IMR-90 (cell line): ENCODE measurements around the gene OSBP2. TPM values are rescaled to one million over a fixed set of nuclear protein-coding genes. Genes with fewer than 3 reads are reported as not detected.

Experiments used
- ATAC-seq: fragments of 200-7000 bp; cut with Tn5 transposase; 2 replicates; pipeline ENCODE4 v1.9.1; 2020; ENCODE audit warnings: low read depth, mild to moderate bottlenecking, moderate library complexity
- BruUV-seq: library from RNA; stranded (reverse); fragments of 400-500 nt; replicated peaks from 2 replicates; lab custom pipeline; 2021; lab: Mats Ljungman, UMichigan
- CTCF ChIA-PET: fragments of 300-600 bp; formaldehyde crosslinking; extraction: SDS; loops from one replicate; lab custom pipeline; 2021; ENCODE audit warnings: antibody characterized with exemption; lab: Yijun Ruan, JAX
- POLR2A ChIA-PET: fragments of 300-600 bp; sonication (Branson Sonifier 250); formaldehyde crosslinking; loops from one replicate; lab custom pipeline; 2022; ENCODE audit warnings: antibody characterized with exemption; ENCODE audit not compliant: unreplicated experiment; lab: Charles Lee
- DNase-seq: peaks from one replicate; pipeline ENCODE4 v3.0.0; 2013
- H2AFZ ChIP-seq: replicated peaks from 2 replicates; pipeline ENCODE3; 2013; ENCODE audit warnings: low read length, mild to moderate bottlenecking; ENCODE audit not compliant: poor library complexity
- H2AK5ac ChIP-seq: 2 replicates; pipeline ENCODE4 v1.6.1; 2013; ENCODE audit warnings: low read depth, low read length, inconsistent platforms
- H2AK9ac ChIP-seq: replicated peaks from 2 replicates; pipeline ENCODE3; 2013; ENCODE audit warnings: mild to moderate bottlenecking, low read depth, low read length, moderate library complexity; ENCODE audit not compliant: poor library complexity
- H2BK120ac ChIP-seq: 2 replicates; pipeline ENCODE4 v1.6.1; 2013; ENCODE audit warnings: low read depth, low read length, inconsistent platforms
- H2BK15ac ChIP-seq: 3 replicates; pipeline ENCODE4 v1.6.1; 2013; ENCODE audit warnings: low read depth, low read length, inconsistent platforms
- H2BK20ac ChIP-seq: 2 replicates; pipeline ENCODE4 v1.6.1; 2013; ENCODE audit warnings: low read depth, mild to moderate bottlenecking, inconsistent platforms, low read length, moderate library complexity
- H2BK5ac ChIP-seq: 2 replicates; pipeline ENCODE4 v1.6.1; 2013; ENCODE audit warnings: mild to moderate bottlenecking, low read depth, low read length, inconsistent platforms; ENCODE audit not compliant: poor library complexity, severe bottlenecking
- H3K14ac ChIP-seq: replicated peaks from 2 replicates; pipeline ENCODE4 v1.6.1; 2013; ENCODE audit warnings: low read depth, low read length, inconsistent platforms
- H3K18ac ChIP-seq: 2 replicates; pipeline ENCODE4 v1.6.1; 2013; ENCODE audit warnings: low read depth, low read length, control low read depth
- H3K23ac ChIP-seq: 2 replicates; pipeline ENCODE4 v1.6.1; 2013; ENCODE audit warnings: low read depth, low read length, inconsistent platforms
- H3K27ac ChIP-seq: 2 replicates; pipeline ENCODE4 v1.5.1; 2013; ENCODE audit warnings: mild to moderate bottlenecking, control low read depth, low read length; ENCODE audit not compliant: insufficient read depth
- H3K27me3 ChIP-seq: 2 replicates; pipeline ENCODE4 v1.6.1; 2013; ENCODE audit warnings: low read length; ENCODE audit not compliant: control insufficient read depth, insufficient read depth
- H3K36me3 ChIP-seq: 2 replicates; pipeline ENCODE4 v1.6.1; 2013; ENCODE audit warnings: low read length, mixed read lengths; ENCODE audit not compliant: control insufficient read depth, insufficient read depth
- H3K4ac ChIP-seq: 2 replicates; pipeline ENCODE4 v1.6.1; 2013; ENCODE audit warnings: low read depth, low read length, inconsistent platforms
- H3K4me1 ChIP-seq: 2 replicates; pipeline ENCODE4 v1.6.1; 2013; ENCODE audit warnings: low read length, mixed read lengths; ENCODE audit not compliant: control insufficient read depth, insufficient read depth
- H3K4me2 ChIP-seq: 2 replicates; pipeline ENCODE4 v1.6.1; 2013; ENCODE audit warnings: low read depth, mild to moderate bottlenecking, control low read depth, low read length, moderate library complexity
- H3K4me3 ChIP-seq: 2 replicates; pipeline ENCODE4 v1.5.1; 2013; ENCODE audit warnings: low read depth, mild to moderate bottlenecking, control low read depth, low read length, moderate library complexity; ENCODE audit not compliant: insufficient read depth
- H3K56ac ChIP-seq: 2 replicates; pipeline ENCODE4 v1.6.1; 2013; ENCODE audit warnings: low read length, inconsistent platforms; ENCODE audit not compliant: insufficient read depth; ENCODE audit errors: extremely low read depth
- H3K79me1 ChIP-seq, 2 experiments: 2 replicates each; pipeline ENCODE4 v1.6.1; 2013; ENCODE audit warnings: low read length in 2 of 2, inconsistent platforms in 1 of 2, low read depth in 1 of 2
- H3K9ac ChIP-seq: 2 replicates; pipeline ENCODE4 v1.6.1; 2013; ENCODE audit warnings: low read depth, low read length, control low read depth
- H3K9me1 ChIP-seq: 2 replicates; pipeline ENCODE4 v1.6.1; 2013; ENCODE audit warnings: low read length, inconsistent platforms; ENCODE audit not compliant: insufficient read depth
- H3K9me3 ChIP-seq: 2 replicates; pipeline ENCODE4 v1.6.1; 2013; ENCODE audit warnings: low read length; ENCODE audit not compliant: control insufficient read depth, insufficient read depth
- H4K20me1 ChIP-seq: 2 replicates; pipeline ENCODE4 v1.6.1; 2013; ENCODE audit warnings: low read length, inconsistent platforms; ENCODE audit not compliant: insufficient read depth
- H4K5ac ChIP-seq: 2 replicates; pipeline ENCODE4 v1.6.1; 2013; ENCODE audit warnings: mild to moderate bottlenecking, low read depth, low read length, control low read depth
- H4K8ac ChIP-seq, 2 experiments: 2 replicates each; pipeline ENCODE4 v1.6.1; 2013; ENCODE audit warnings: low read depth in 2 of 2, low read length in 2 of 2, control low read depth in 1 of 2, inconsistent platforms in 1 of 2
- H4K91ac ChIP-seq: 2 replicates; pipeline ENCODE4 v1.6.1; 2013; ENCODE audit warnings: low read depth, low read length, inconsistent platforms; ENCODE audit not compliant: insufficient read depth
- BHLHE40 ChIP-seq: fragments of 150-350 bp; IDR thresholded peaks from 2 replicates; pipeline ENCODE4 v1.6.1; 2016; ENCODE audit warnings: mild to moderate bottlenecking, low read depth, low read length
- CEBPB ChIP-seq: IDR thresholded peaks from 2 replicates; pipeline ENCODE4 v1.6.1; 2012; ENCODE audit warnings: low read depth, low read length, improper control_type of control experiment
- FOS ChIP-seq: fragments of 150-350 bp; IDR thresholded peaks from 2 replicates; pipeline ENCODE4 v1.6.1; 2016; ENCODE audit warnings: low read depth, low read length
- MAFK ChIP-seq: IDR thresholded peaks from 2 replicates; pipeline ENCODE4 v1.6.1; 2012; ENCODE audit warnings: low read depth, low read length, improper control_type of control experiment
- MAZ ChIP-seq: IDR thresholded peaks from 2 replicates; pipeline ENCODE4 v1.6.1; 2012; ENCODE audit warnings: low read depth, mild to moderate bottlenecking, low read length, improper control_type of control experiment, moderate library complexity, borderline replicate concordance
- MXI1 ChIP-seq: IDR thresholded peaks from 2 replicates; pipeline ENCODE4 v1.6.1; 2012; ENCODE audit warnings: low read depth, mild to moderate bottlenecking, low read length, moderate library complexity, borderline replicate concordance
- NFE2L2 ChIP-seq: fragments of 150-350 bp; IDR thresholded peaks from 2 replicates; pipeline ENCODE4 v1.6.1; 2016; ENCODE audit warnings: low read depth, mild to moderate bottlenecking, low read length
- RAD21 ChIP-seq: IDR thresholded peaks from 2 replicates; pipeline ENCODE4 v1.6.1; 2012; ENCODE audit warnings: low read length, improper control_type of control experiment
- RCOR1 ChIP-seq: IDR thresholded peaks from 2 replicates; pipeline ENCODE4 v1.6.1; 2012; ENCODE audit warnings: mild to moderate bottlenecking, low read length, improper control_type of control experiment; ENCODE audit not compliant: insufficient replicate concordance
- SMC3 ChIP-seq: fragments of 150-350 bp; IDR thresholded peaks from 2 replicates; pipeline ENCODE4 v1.6.1; 2016; ENCODE audit warnings: low read depth, mild to moderate bottlenecking, antibody characterized with exemption, low read length, moderate library complexity
- WGBS, 2 experiments: methylation state at CpG; one replicate each; pipeline versions ENCODE4 v1.1.5 to v1.1.7; 2013; ENCODE audit warnings: missing lambda C conversion rate in 2 of 2; ENCODE audit not compliant: insufficient read length in 1 of 2; ENCODE audit errors: extremely low coverage in 2 of 2; 5-methylcytosine and 5-hydroxymethylcytosine counted together
- dilution Hi-C: fragments of 300-500 bp; cut with HindIII; formaldehyde crosslinking; loops from one replicate; pipeline ENCODE4 v1.14.3; 2018; ENCODE audit warnings: low sequenced_read_pairs; ENCODE audit not compliant: unreplicated experiment
- in situ Hi-C: fragments of 300-500 bp; cut with MboI; formaldehyde crosslinking; loops from 3 replicates; pipeline ENCODE4 v1.14.3; 2019; ENCODE audit warnings: low sequenced_read_pairs, inconsistent platforms, mixed read lengths
- intact Hi-C: fragments of 100-400 bp; cut with micrococcal nuclease; formaldehyde crosslinking; loops from 2 replicates; pipeline ENCODE4 v1.10.0; 2022
- polyA plus RNA-seq, 3 experiments: library from polyadenylated mRNA; depleted of rRNA; stranded (reverse); fragments of >200 nt; gene quantifications; 2 replicates each; pipeline ENCODE4 v1.2.3, GENCODE V29; 2012; ENCODE audit warnings: low replicate concordance in 1 of 3
- total RNA-seq: library from RNA; depleted of rRNA; stranded (reverse); fragments of >200 nt; gene quantifications from 2 replicates; pipeline ENCODE4 v1.2.3, GENCODE V29; 2012
- TF ChIP-seq, protein P1 (sequence below): fragments of 150-350 bp; IDR thresholded peaks from 2 replicates; pipeline ENCODE4 v1.6.1; 2016; ENCODE audit warnings: low read depth, mild to moderate bottlenecking, low read length, moderate library complexity, borderline replicate concordance
- TF ChIP-seq, protein P2 (sequence below): conservative IDR thresholded peaks from 2 replicates; pipeline ENCODE4 v1.5.1; 2012; ENCODE audit warnings: mild to moderate bottlenecking, low read depth, low read length, improper control_type of control experiment

OSBP2 gene
- total and polyA plus RNA-seq, 2 of the 4 experiments (the other 2 are of a cell fraction): 1.8 to 2.2 TPM

DNA sequence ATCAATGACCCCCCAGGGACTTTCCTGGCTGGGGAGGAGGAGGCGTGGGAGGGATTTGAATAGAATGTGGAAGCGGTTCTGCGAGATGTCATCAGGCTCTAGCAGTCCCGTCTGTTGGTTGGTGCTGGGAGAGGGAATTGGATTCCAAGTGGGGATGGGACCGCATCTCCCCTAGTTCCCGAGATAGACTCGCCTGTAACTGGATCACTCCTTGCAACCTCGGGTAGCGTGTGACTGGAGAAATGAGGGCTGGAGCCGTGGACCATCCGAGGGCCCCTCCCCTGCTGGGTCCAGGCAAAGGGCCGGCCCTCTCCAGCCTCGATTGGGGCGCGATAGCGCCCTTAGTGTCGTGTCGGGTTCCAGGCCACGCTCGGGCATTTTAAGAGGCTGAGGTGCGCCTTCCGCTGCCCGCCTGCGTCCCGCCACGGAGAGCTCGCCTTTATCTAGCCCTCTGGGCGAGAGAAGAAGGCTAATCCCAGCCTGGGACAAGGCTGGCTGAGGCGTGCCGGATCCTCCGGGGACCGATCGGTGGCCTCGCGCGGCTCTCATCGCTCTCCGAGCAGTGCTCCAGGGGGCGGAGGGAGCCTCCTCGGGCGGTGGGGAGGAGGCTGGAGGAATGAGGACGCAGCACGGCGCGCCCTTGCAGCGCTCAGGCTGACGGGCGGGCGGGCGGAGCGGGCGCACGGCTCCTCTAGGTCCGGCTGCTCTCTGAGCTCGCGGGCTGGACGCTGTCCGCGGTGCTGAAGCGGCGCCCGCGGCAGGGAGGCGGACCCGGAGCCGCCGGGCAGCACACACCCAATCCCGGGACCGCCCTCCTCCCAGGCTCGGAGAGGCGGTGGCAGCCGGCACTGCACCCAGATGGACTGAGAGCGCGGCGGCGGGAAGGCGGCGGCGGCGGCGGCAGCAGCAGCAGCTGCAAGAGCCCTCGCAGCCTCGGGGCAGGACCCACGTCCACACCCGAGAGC, 107.8 kb downstream of the OSBP2 start:
- Histone ChIP-seq H2AFZ (peak overlapping the region; percentile 78), H3K27ac (no peak overlapping the region), H4K5ac (no peak overlapping the region), H3K14ac (no peak overlapping the region), H3K56ac (no peak overlapping the region), H2BK120ac (no peak overlapping the region), H2BK15ac (no peak overlapping the region), H3K9ac (no peak overlapping the region; the same call in 1 of the 2 replicates), H3K79me1 (no peaks in the 10 kb centered on the region), H3K4ac (no peak overlapping the region), H3K18ac (no peak overlapping the region), H2BK5ac (no peak overlapping the region), H3K23ac (no peak overlapping the region), H3K4me1 (peaks cover 3% of the 10 kb centered on the region; the same call in 1 of the 2 replicates), H2AK5ac (no peak overlapping the region), H3K27me3 (peaks cover 11% of the 10 kb centered on the region), H3K4me2 (peak overlapping the region; percentile 85), H2BK20ac (no peak overlapping the region), H3K4me3 (peak overlapping the region; percentile 19), H2AK9ac (no peak overlapping the region), H3K9me1 (peaks cover 9% of the 10 kb centered on the region), H3K36me3 (no peaks in the 10 kb centered on the region), H4K20me1 (peaks cover 20% of the 10 kb centered on the region), H4K8ac (no peak overlapping the region), H4K91ac (no peak overlapping the region), H3K9me3 (no peaks in the 10 kb centered on the region)
- intact Hi-C loops (no loop called here), in situ Hi-C loops (no loop called here), dilution Hi-C loops (no loop called here)
- peak; percentile 100 for ATAC-seq
- BruUV-seq: no TSS peak
- CTCF ChIA-PET: interaction anchor here (0.6 to 1.0 kb wide), 4 partner anchors 11 to 208 kb away, joined by 3 to 6 read pairs (median 3); no protein-coding TSS in a partner anchor
- TF ChIP-seq, protein P1, sequence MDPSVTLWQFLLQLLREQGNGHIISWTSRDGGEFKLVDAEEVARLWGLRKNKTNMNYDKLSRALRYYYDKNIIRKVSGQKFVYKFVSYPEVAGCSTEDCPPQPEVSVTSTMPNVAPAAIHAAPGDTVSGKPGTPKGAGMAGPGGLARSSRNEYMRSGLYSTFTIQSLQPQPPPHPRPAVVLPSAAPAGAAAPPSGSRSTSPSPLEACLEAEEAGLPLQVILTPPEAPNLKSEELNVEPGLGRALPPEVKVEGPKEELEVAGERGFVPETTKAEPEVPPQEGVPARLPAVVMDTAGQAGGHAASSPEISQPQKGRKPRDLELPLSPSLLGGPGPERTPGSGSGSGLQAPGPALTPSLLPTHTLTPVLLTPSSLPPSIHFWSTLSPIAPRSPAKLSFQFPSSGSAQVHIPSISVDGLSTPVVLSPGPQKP: no peak
- TF ChIP-seq SMC3 (peak; percentile 24; the same call in 1 of the 2 replicates), NFE2L2 (no peak), RAD21 (peak; percentile 42), MXI1 (peak; percentile 98), MAZ (peak; percentile 57; the same call in 1 of the 2 replicates), MAFK (no peak), RCOR1 (peak; percentile 97), CEBPB (no peak), BHLHE40 (no peak), FOS (no peak)
- TF ChIP-seq, protein P2, sequence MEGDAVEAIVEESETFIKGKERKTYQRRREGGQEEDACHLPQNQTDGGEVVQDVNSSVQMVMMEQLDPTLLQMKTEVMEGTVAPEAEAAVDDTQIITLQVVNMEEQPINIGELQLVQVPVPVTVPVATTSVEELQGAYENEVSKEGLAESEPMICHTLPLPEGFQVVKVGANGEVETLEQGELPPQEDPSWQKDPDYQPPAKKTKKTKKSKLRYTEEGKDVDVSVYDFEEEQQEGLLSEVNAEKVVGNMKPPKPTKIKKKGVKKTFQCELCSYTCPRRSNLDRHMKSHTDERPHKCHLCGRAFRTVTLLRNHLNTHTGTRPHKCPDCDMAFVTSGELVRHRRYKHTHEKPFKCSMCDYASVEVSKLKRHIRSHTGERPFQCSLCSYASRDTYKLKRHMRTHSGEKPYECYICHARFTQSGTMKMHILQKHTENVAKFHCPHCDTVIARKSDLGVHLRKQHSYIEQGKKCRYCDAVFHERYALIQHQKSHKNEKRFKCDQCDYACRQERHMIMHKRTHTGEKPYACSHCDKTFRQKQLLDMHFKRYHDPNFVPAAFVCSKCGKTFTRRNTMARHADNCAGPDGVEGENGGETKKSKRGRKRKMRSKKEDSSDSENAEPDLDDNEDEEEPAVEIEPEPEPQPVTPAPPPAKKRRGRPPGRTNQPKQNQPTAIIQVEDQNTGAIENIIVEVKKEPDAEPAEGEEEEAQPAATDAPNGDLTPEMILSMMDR: peak; percentile 35; the same call in 1 of the 2 replicates
- 1% methylated on average over 27 of the region's 85 CpGs; no CpG with 5 or more reads in 1 of the 2 experiments for WGBS, 2 experiments
- DNase-seq: peak; percentile 90
- POLR2A ChIA-PET: interaction anchor here (0.5 to 0.6 kb wide), 2 partner anchors 37 to 383 kb away, joined by 3 to 7 read pairs; no protein-coding TSS in a partner anchor
